Upper lobe of left lung (tissue), 4 donors: ENCODE data around the gene MAST4.

Experiments used
- EP300 ChIP-seq, 4 donors: sonication (generic); formaldehyde crosslinking; IDR thresholded peaks; one replicate each; pipeline ENCODE4 v1.5.1; 2017; ENCODE audit warnings: antibody characterized with exemption in 4 of 4, control low read depth in 2 of 4
- POLR2A ChIP-seq, 4 donors: fragments of 450-650 bp; IDR thresholded peaks; one replicate each; pipeline ENCODE4 v1.5.1; 2016 to 2017; ENCODE audit warnings: antibody characterized with exemption in 4 of 4, mild to moderate bottlenecking in 2 of 4
- TF ChIP-seq, protein P1 (sequence below), 6 experiments: fragments of 450-650 bp in 4 of 6; fragments of 200-600 bp in 2 of 6; sonication (generic) in 2 of 6; IDR thresholded peaks; one replicate each; pipeline ENCODE4 v1.5.1; 2016 to 2019; ENCODE audit warnings: antibody characterized with exemption in 6 of 6

DNA sequence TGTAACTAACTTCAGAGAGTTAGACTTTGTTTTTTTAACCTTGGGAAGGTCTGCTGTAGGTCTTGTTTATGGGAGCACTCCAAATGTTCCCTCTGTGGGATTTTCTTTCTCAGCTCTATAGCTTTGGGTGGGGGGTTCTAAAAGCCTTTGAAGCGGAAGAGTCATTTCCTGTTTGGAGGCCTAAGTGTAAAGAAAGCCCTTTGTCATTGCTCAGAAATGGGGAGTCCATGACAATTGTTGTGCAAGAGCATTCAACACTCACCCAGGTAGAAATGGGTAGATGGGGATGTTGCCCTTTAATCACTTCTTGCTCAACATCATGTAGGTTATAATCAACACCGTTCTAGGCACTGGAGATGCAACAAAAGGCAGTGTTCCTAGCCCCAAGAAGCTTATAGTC, 30.3 kb upstream of the MAST4 start:
- no peak for TF ChIP-seq EP300 (IDR thresholded peaks at IDR 0.05)
- TF ChIP-seq, protein P1, sequence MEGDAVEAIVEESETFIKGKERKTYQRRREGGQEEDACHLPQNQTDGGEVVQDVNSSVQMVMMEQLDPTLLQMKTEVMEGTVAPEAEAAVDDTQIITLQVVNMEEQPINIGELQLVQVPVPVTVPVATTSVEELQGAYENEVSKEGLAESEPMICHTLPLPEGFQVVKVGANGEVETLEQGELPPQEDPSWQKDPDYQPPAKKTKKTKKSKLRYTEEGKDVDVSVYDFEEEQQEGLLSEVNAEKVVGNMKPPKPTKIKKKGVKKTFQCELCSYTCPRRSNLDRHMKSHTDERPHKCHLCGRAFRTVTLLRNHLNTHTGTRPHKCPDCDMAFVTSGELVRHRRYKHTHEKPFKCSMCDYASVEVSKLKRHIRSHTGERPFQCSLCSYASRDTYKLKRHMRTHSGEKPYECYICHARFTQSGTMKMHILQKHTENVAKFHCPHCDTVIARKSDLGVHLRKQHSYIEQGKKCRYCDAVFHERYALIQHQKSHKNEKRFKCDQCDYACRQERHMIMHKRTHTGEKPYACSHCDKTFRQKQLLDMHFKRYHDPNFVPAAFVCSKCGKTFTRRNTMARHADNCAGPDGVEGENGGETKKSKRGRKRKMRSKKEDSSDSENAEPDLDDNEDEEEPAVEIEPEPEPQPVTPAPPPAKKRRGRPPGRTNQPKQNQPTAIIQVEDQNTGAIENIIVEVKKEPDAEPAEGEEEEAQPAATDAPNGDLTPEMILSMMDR (IDR thresholded peaks at IDR 0.05), result no peak
- TF ChIP-seq POLR2A (IDR thresholded peaks at IDR 0.05), result no peak
